GM20431 (cell line): Measurements from ENCODE around the gene OPRL1.

Source experiments
- in situ Hi-C: fragments of 300-500 bp; cut with MseI, MboI; formaldehyde crosslinking; loops from one replicate; pipeline ENCODE4 v1.15.0; 2020; ENCODE audit warnings: low sequenced_read_pairs; ENCODE audit not compliant: unreplicated experiment

Gene OPRL1

GRCh38 chr20:64100946-64101688 is 21.2 kb downstream of the OPRL1 start:
- in situ Hi-C loops, result no loop called here

- in situ Hi-C loops, result no loop called here
Observed at GRCh38 chr20:64101731-64102621, 22.1 kb downstream of the OPRL1 start.

GRCh38 chr20:64102647-64103354 is 22.9 kb downstream of the OPRL1 start:
- in situ Hi-C loops, result no loop called here

GRCh38 chr20:64103871-64104666 is 24.2 kb downstream of the OPRL1 start:
- in situ Hi-C loops, result no loop called here

GRCh38 chr20:64104667-64105451 is 25.0 kb downstream of the OPRL1 start:
- in situ Hi-C loops, result no loop called here

- in situ Hi-C loops, result no loop called here
Observed at GRCh38 chr20:64105846-64106434, 26.1 kb downstream of the OPRL1 start.

- in situ Hi-C loops, result no loop called here
Observed at GRCh38 chr20:64106435-64106961, 26.6 kb downstream of the OPRL1 start.

- in situ Hi-C loops, result no loop called here
Observed at GRCh38 chr20:64106981-64107735, 27.3 kb downstream of the OPRL1 start, which contains the start of gene NPBWR2. Gene NPBWR2 (minus strand): TSS chr20:64107565. CDS start chr20:64106831, 734 bp downstream.

- in situ Hi-C loops, result no loop called here
Observed at GRCh38 chr20:64107736-64108457, 28.0 kb downstream of the OPRL1 start.

GRCh38 chr20:64108731-64109681 is 29.1 kb downstream of the OPRL1 start:
- in situ Hi-C loops, result no loop called here

- in situ Hi-C loops, result no loop called here
Observed at GRCh38 chr20:64109831-64110391, 30.0 kb downstream of the OPRL1 start.

- in situ Hi-C loops, result no loop called here
Observed at GRCh38 chr20:64110411-64111068, 30.7 kb downstream of the OPRL1 start.

- in situ Hi-C loops, result no loop called here
Observed at GRCh38 chr20:64111841-64112641, 32.2 kb downstream of the OPRL1 start.

- in situ Hi-C loops, result no loop called here
Observed at GRCh38 chr20:64112691-64113443, 33.0 kb downstream of the OPRL1 start.
